Activated T-helper 2 cell treated with anti-CD3 and anti-CD28 coated beads, Interferon-gamma antibody, Interleukin-2, Interleukin-4, amounts not matched to agents 10 μg/mL and 5 μg/mL and 100 μg/mL, durations not matched to agents 14 hours and 24 hours and 36 hours (primary cell): ENCODE results near the gene ATP8B3. TPM values are rescaled to one million over a fixed set of nuclear protein-coding genes. Genes with fewer than 3 reads are reported as not detected.

ENCODE experiments used
- DNase-seq: peaks from one replicate; pipeline ENCODE4 v3.0.0; 2021; ENCODE audit warnings: low spot score
- H3K27ac Mint-ChIP-seq: one replicate; pipeline ENCODE4 v1.8.0; 2021; ENCODE audit warnings: mixed read lengths
- H3K27me3 Mint-ChIP-seq: one replicate; pipeline ENCODE4 v1.8.0; 2021; ENCODE audit warnings: low read depth, mixed read lengths
- H3K36me3 Mint-ChIP-seq: one replicate; pipeline ENCODE4 v1.8.0; 2021; ENCODE audit warnings: low read depth, mixed read lengths
- H3K4me1 Mint-ChIP-seq: one replicate; pipeline ENCODE4 v1.8.0; 2021; ENCODE audit warnings: low read depth, mixed read lengths
- H3K4me3 Mint-ChIP-seq: one replicate; pipeline ENCODE4 v1.8.0; 2021; ENCODE audit warnings: low read depth, mild to moderate bottlenecking, moderate library complexity, mixed read lengths
- H3K9me3 Mint-ChIP-seq: one replicate; pipeline ENCODE4 v1.8.0; 2021; ENCODE audit warnings: mixed read lengths
- intact Hi-C: fragments of 100-400 bp; cut with micrococcal nuclease; formaldehyde crosslinking; loops from one replicate; pipeline ENCODE4 v1.15.1; 2023
- total RNA-seq: library from RNA; stranded (reverse); gene quantifications from 2 replicates; pipeline ENCODE4 v1.2.3, GENCODE V29; 2022

Gene ATP8B3
- total RNA-seq, 1 donor from 2014 or later: 11.3 TPM

DNA sequence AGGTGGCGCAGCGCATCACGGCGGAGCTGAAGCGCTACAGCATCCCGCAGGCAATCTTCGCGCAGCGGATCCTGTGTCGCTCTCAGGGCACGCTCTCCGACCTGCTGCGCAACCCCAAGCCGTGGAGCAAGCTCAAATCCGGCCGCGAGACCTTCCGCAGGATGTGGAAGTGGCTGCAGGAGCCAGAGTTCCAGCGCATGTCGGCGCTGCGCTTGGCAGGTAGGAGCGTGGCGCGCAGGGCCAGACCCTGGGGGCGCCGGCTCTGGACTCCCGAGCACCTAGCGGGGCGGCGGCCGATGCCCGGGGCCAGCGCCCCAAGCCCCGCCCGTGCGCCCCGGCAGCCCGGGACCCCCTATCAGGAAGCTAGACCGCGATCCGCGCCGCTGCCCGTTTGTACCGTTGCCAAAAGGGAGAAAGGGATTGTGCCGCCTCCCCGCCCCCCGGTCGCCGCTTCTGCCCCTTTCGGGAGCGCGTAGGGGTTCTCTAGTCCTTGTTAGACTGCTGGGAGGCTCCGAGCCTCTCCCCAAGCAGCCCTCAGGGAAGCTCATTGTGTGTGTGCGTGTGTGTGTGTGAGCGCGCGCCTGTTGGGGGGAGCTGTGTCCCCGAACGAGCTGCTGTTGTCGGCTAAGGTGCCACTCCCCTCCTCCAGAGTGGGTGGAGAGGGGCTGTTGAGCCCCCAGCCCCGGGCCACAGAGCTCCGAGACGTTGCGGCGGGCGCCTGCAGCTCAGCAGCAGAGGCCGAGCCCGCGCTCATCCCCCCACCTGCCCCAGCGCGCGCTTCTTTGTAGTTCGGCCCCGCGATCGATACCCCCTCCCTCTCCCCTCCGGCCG lies 57.2 kb downstream of the ATP8B3 start:
- H3K36me3 Mint-ChIP-seq: no peaks in the 10 kb centered on the region
- H3K4me3 Mint-ChIP-seq: no peak overlapping the region
- no peaks in the 10 kb centered on the region for H3K9me3 Mint-ChIP-seq
- H3K4me1 Mint-ChIP-seq: peaks cover 3% of the 10 kb centered on the region
- intact Hi-C loops: no loop called here
- peak; percentile 20 for DNase-seq
- peaks cover 62% of the 10 kb centered on the region for H3K27me3 Mint-ChIP-seq
- H3K27ac Mint-ChIP-seq: no peak overlapping the region

DNA sequence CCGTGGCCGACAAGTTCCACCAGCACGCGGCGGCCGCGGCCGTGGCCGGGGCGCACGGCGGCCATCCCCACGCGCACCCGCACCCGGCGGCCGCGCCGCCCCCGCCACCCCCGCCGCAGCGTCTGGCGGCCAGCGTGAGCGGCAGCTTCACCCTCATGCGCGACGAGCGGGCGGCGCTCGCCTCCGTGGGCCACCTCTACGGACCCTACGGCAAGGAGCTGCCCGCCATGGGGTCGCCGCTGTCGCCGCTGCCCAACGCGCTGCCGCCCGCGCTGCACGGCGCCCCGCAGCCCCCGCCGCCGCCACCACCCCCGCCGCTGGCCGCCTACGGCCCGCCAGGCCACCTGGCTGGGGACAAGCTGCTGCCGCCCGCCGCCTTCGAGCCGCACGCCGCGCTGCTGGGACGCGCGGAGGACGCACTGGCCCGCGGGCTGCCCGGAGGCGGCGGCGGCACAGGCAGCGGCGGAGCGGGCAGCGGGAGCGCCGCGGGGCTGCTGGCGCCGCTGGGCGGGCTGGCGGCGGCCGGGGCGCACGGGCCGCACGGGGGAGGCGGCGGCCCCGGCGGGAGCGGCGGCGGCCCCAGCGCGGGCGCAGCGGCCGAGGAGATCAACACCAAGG lies 57.9 kb downstream of the ATP8B3 start:
- Mint-ChIP-seq H3K27me3 (peaks cover 57% of the 10 kb centered on the region), H3K9me3 (no peaks in the 10 kb centered on the region), H3K4me3 (no peak overlapping the region), H3K4me1 (peaks cover 3% of the 10 kb centered on the region), H3K27ac (no peak overlapping the region), H3K36me3 (no peaks in the 10 kb centered on the region)
- DNase-seq: no peak
- intact Hi-C loops: no loop called here

DNA sequence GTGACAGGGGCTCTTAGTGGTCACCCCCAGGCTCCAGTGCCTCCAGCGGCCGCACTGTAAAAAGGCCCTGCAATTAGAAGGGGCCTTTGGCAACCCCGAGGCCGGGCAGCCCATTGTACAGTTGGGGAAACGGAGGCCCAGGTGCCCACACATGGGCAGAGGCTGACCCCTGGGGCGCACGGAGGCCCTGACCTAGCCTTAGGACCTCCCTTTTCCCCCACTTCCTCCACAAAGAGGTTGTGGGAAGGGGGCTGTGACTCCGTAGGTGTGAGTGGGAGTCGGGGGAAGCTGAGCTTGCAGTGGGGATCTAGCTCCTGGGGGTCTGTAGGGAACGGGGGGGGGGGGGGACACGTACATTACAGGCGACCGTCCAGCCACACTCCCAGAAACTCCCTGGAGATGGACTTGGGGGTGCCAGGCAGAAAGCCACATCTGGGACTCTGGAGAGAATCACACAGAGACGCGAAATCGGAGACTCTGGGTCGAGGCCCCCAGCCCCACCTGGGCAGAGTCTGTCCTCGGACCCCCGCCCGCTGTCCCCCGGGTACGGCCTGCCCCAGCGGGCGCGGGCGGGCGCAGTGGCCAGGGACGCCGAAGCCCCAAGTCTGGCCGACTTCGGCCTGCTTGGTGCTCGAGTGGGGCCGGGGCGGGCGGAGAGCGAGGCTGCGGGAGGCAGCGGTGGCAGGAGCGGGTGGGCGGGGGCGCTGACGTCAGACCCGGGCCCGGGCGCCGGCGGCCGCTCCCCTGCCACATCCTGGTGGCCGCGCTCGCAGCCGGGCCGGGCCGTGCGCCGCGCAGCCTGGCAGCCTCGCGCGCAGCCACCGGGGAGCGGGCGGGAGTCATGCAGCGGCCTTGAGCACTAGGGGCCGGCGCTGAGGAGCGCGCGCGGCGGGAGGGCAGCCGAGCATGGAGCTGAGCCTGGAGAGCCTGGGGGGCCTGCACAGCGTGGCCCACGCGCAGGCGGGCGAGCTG lies 59.0 kb downstream of the ATP8B3 start, which contains the start of gene ONECUT3:
ONECUT3 (plus strand) TSS at position 750 of the 972 bp plus-strand sequence; CDS start at position 907, 157 bp downstream.
- H3K27me3 Mint-ChIP-seq: peaks cover 48% of the 10 kb centered on the region
- DNase-seq: no peak
- intact Hi-C loops: no loop called here
- peaks cover 3% of the 10 kb centered on the region for H3K4me1 Mint-ChIP-seq
- no peaks in the 10 kb centered on the region for H3K36me3 Mint-ChIP-seq
- H3K4me3 Mint-ChIP-seq: no peak within 1 kb of the TSS
- no peaks in the 10 kb centered on the region for H3K9me3 Mint-ChIP-seq
- no peak within 1 kb of the TSS for H3K27ac Mint-ChIP-seq

DNA sequence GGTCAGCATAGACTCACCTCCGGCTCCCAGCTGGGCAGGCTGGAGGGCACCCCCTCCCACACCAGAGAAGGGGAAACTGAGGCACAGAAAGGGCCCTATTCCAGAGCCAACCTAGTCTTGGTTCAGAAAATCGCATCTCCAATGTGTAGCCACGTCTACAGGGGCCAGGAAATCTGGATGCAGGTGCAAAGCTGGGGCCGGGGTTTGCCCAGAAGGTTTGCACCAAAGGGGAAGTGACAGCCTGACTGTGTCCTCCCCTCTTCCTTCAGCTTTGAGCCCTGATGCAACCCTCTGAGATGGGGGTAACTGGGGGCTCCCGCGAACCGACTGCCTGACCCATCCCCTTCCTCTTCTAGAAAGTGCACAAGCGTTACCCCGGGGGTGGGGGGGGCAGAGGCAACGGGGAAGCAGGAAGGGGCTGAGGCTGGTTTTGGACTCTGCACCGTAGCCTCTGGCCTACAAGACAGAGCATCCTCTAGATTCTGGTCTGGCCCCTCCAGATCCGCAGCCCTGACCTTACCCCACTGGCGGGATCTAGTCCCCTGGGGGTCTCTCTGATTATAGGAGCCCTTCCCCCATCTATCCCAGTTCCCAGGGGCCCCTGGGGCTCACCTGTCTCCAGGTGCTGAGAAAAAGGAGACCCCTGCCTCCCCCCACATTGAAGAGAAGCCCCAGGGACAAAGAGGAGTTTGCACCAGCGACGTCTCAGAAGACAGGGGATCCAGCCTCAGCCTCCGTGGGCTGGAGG lies 59.9 kb downstream of the ATP8B3 start:
- no peak overlapping the region for H3K4me3 Mint-ChIP-seq
- no peak overlapping the region for H3K27ac Mint-ChIP-seq
- intact Hi-C loops: no loop called here
- H3K27me3 Mint-ChIP-seq: peaks cover 54% of the 10 kb centered on the region
- no peaks in the 10 kb centered on the region for H3K9me3 Mint-ChIP-seq
- DNase-seq: no peak
- H3K4me1 Mint-ChIP-seq: peaks cover 9% of the 10 kb centered on the region
- H3K36me3 Mint-ChIP-seq: no peaks in the 10 kb centered on the region

DNA sequence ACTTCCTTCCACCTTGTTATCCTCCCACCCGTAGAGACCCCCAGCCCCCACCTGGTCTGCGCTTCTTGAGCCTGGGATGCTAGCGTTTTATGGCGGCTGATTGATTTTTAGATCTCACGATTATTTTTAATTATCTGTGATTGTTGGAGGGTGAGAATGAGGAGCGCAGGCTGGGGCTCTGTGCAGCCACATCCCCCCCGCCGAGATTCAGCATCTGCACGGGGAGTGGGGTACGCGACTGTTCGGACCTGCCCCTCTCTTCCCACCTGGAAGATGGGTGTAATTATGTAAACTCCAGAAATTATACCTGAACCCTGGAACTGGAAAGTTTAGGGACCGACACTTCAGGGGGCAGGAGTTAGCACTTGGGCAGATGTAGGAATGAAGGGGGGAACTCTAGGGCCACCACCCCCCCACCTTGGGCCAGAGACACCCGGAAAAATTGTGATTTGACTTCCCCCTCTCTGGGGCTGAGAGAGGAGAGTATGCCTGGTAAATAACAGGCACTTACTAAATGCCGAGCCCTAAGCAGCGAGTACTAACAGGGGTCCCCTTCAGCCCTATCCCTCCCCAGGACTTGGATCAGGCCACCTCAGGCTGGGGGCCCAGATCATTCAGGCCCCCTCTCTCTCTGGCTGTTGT lies 60.6 kb downstream of the ATP8B3 start:
- peaks cover 53% of the 10 kb centered on the region for H3K27me3 Mint-ChIP-seq

DNA sequence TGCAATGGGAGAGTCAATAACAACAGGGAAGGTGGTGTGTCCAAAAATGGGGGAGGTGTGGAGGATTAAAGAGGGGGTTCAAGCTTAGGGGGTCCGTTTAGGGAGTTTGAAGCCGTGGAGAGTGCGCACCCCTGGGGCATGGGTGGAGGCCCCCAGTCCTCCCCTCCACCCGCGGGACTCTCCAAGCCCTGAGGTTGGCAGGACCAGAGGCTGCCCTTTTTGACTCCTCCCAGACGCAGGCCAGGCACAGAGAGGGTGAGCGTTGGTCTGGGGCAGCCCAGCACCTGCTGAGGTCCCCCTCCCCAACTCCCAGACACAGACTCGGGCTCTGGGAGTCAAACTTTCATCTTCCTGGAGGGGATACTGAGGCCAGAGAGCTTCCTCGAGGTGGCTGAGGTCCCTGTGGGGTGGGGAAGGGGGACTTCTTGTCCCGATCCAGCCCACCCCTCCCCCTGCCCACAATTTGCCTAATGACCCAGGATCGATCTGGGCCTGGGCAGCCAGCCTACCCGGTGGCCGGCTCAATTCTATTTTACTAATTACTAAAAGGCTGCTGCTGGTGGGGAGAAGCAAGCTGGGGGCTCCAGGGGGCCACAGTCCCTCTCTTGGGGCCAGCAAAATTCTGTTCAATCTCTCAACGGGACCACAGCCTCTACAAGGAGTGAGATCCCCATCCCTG lies 61.6 kb downstream of the ATP8B3 start:
- DNase-seq: no peak
- H3K9me3 Mint-ChIP-seq: no peaks in the 10 kb centered on the region
- H3K36me3 Mint-ChIP-seq: no peaks in the 10 kb centered on the region
- H3K4me1 Mint-ChIP-seq: peaks cover 10% of the 10 kb centered on the region
- H3K27me3 Mint-ChIP-seq: peaks cover 49% of the 10 kb centered on the region
- no peak overlapping the region for H3K27ac Mint-ChIP-seq
- intact Hi-C loops: no loop called here
- H3K4me3 Mint-ChIP-seq: no peak overlapping the region

More for the DNA sequence above, 60.6 kb downstream of the ATP8B3 start:
- intact Hi-C loops: no loop called here
- no peak overlapping the region for H3K27ac Mint-ChIP-seq
- H3K36me3 Mint-ChIP-seq: no peaks in the 10 kb centered on the region
- H3K4me1 Mint-ChIP-seq: peaks cover 9% of the 10 kb centered on the region
- no peak for DNase-seq
- H3K4me3 Mint-ChIP-seq: no peak overlapping the region
- H3K9me3 Mint-ChIP-seq: no peaks in the 10 kb centered on the region

DNA sequence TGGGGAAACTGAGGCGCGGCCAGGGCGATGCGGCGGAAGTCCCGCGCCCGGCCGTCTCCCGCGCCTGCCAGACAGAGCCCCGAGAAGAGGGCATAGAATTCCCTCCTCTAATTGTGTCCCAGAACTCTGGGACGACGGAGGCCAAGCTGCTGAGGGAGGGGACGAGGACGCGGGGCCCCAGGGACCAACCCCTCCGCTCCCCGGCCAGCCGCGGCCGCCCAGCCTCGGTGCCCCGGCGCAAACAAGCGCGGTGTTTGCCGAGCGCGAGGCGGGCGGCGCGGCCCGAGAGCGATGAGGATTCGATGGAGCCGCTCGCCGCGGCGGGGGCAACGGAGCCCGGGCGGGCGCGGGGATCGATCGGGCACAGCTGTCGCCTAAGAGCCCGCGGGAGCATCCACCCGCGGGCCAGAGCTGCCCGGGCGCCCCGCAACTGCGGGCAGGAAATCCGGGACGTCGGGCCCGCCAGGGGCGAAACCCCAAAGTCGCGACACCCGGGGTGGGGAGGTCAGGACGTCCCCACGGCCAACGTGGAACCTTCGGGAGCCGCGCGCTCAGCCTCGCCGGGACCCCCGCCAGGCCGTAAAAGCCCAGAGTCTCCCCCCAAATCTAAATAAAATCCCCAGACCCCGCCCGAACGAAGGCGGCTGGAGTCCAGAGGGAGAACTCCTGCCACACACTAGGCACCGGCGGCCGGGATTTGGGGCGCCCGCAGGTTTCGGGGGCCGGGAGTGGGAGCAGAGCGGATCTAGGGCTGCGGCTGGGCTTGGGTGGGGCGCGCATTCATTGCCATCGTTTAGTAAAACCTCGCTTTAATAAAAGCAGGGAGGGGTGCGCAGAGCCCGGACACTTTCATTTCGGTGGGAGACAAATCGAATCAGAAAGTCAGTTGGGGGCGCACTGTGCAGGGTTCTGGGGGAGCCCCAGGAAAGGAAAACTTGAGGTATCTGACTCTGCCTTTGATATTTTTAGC lies 62.4 kb downstream of the ATP8B3 start:
- H3K9me3 Mint-ChIP-seq: no peaks in the 10 kb centered on the region
- peaks cover 10% of the 10 kb centered on the region for H3K4me1 Mint-ChIP-seq
- intact Hi-C loops: no loop called here
- no peaks in the 10 kb centered on the region for H3K36me3 Mint-ChIP-seq
- H3K27ac Mint-ChIP-seq: no peak overlapping the region
- H3K27me3 Mint-ChIP-seq: peaks cover 50% of the 10 kb centered on the region
- DNase-seq: no peak
- H3K4me3 Mint-ChIP-seq: no peak overlapping the region

DNA sequence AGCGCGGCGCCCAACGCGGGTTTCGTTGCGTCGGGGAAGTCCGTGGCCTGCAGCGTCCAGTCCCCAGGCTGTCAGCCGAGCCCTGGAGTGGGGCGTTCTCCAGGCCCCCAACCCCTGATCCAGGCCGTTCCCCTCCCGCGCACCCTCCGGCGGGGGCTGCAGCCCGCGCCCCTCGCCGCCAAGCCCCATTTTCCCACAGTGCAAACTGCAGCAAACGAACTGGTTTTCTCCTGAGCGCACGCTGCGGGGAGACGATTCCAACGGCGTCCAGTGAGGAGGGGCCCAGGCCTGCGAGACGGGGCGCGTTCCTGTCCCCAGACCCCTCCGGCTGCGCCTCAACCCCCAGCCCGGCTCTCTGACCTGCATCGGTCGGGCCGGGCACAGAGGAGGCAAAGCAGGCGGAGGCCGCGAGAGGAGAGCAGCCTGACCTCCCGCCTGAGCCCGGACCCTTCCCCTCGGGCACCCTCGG lies 63.2 kb downstream of the ATP8B3 start:
- Mint-ChIP-seq H3K27me3 (peaks cover 49% of the 10 kb centered on the region), H3K4me3 (no peak overlapping the region), H3K4me1 (peaks cover 10% of the 10 kb centered on the region), H3K36me3 (no peaks in the 10 kb centered on the region), H3K27ac (no peak overlapping the region), H3K9me3 (no peaks in the 10 kb centered on the region)
- intact Hi-C loops: no loop called here
- no peak for DNase-seq

DNA sequence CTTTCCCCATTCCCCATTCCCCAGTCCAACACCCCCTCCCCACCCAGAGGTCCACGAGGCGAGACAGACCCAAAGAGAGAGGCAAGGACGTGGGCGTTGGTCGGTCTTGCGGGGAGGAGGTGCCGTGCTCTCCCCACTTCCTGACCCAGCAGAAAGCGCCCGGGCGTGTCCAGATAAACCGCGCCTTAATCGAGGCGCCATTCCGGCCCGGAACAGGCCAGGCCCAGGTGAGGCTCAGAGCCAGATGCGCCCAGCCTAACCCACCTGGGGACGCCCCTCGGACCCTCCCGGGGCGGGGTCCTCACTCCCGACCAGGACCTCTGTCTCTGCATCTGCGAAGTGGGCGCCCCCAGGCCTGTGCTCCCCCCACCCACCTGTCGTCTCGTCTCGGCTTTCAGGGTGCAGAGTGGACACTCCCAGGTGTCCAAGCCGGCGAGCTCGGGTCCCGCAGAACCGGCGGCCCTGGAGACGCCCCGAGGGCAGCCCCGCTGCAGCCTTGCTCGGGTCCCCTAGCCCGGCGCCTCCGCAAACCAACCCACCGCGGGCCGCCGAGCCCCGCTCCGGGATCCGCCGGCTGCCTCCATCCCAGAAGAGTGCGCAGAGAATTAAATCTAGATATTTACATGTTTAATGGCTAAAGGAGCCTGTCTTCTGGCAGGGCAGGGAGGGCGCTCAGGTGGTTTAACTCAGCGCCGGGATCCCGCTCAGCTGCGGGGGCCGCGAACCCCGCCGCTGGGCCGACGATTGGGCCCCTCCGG lies 63.8 kb downstream of the ATP8B3 start:
- H3K9me3 Mint-ChIP-seq: no peaks in the 10 kb centered on the region
- H3K27me3 Mint-ChIP-seq: peaks cover 50% of the 10 kb centered on the region

More for the DNA sequence above, 63.8 kb downstream of the ATP8B3 start:
- H3K36me3 Mint-ChIP-seq: no peaks in the 10 kb centered on the region
- no peak for DNase-seq
- H3K4me3 Mint-ChIP-seq: no peak overlapping the region
- intact Hi-C loops: no loop called here
- no peak overlapping the region for H3K27ac Mint-ChIP-seq
- H3K4me1 Mint-ChIP-seq: peaks cover 10% of the 10 kb centered on the region
